Osteocyte (in vitro differentiated cells): ENCODE measurements around the gene ACTL10. TPM values are rescaled to one million over a fixed set of nuclear protein-coding genes. Genes with fewer than 3 reads are reported as not detected.

Experiments used
- DNase-seq: peaks from one replicate; pipeline ENCODE4 v3.0.0; 2021; ENCODE audit warnings: mixed read lengths; ENCODE audit not compliant: unreplicated experiment; ENCODE audit errors: extremely low spot score
- H3K27ac Mint-ChIP-seq: one replicate; pipeline ENCODE4 v1.8.0; 2021; ENCODE audit warnings: mild to moderate bottlenecking, mixed read lengths; ENCODE audit not compliant: unreplicated experiment
- H3K27me3 Mint-ChIP-seq: one replicate; pipeline ENCODE4 v1.8.0; 2021; ENCODE audit warnings: mixed read lengths; ENCODE audit not compliant: unreplicated experiment
- H3K36me3 Mint-ChIP-seq: one replicate; pipeline ENCODE4 v1.8.0; 2021; ENCODE audit warnings: mixed read lengths; ENCODE audit not compliant: unreplicated experiment
- H3K4me1 Mint-ChIP-seq: one replicate; pipeline ENCODE4 v1.8.0; 2021; ENCODE audit warnings: mixed read lengths; ENCODE audit not compliant: unreplicated experiment
- H3K4me3 Mint-ChIP-seq: one replicate; pipeline ENCODE4 v1.8.0; 2021; ENCODE audit warnings: mild to moderate bottlenecking, moderate library complexity, mixed read lengths; ENCODE audit not compliant: unreplicated experiment
- H3K9me3 Mint-ChIP-seq: one replicate; pipeline ENCODE4 v1.8.0; 2021; ENCODE audit warnings: mixed read lengths; ENCODE audit not compliant: unreplicated experiment
- CTCF ChIP-seq: fragments of 200-600 bp; sonication (generic); IDR thresholded peaks from 2 replicates; pipeline ENCODE4 v1.5.0; 2021; ENCODE audit warnings: antibody characterized with exemption, mild to moderate bottlenecking, moderate library complexity
- total RNA-seq: library from RNA; stranded (reverse); gene quantifications from 2 replicates; pipeline ENCODE4 v1.2.1, GENCODE V29; 2021

Gene ACTL10
- total RNA-seq, 1 donor from 2014 or later = 0.54 TPM

GRCh38 chr20:33649201-33649681 lies 17.5 kb upstream of the ACTL10 start:
- Mint-ChIP-seq H3K36me3 (peaks cover 21% of the 10 kb centered on the region), H3K4me1 (peaks cover 24% of the 10 kb centered on the region), H3K9me3 (no peaks in the 10 kb centered on the region), H3K27ac (no peak overlapping the region), H3K27me3 (no peaks in the 10 kb centered on the region), H3K4me3 (no peak overlapping the region)
- no peak for DNase-seq
- no peak for TF ChIP-seq CTCF

- no peak for DNase-seq
- Mint-ChIP-seq H3K27me3 (no peaks in the 10 kb centered on the region), H3K4me1 (peaks cover 24% of the 10 kb centered on the region), H3K36me3 (peaks cover 13% of the 10 kb centered on the region), H3K9me3 (no peaks in the 10 kb centered on the region), H3K4me3 (no peak overlapping the region), H3K27ac (no peak overlapping the region)
- TF ChIP-seq CTCF = no peak
These were observed 16.5 kb upstream of the ACTL10 start for GRCh38 chr20:33650111-33650752.

- no peak for DNase-seq
- Mint-ChIP-seq H3K9me3 (no peaks in the 10 kb centered on the region), H3K27ac (no peak overlapping the region), H3K27me3 (no peaks in the 10 kb centered on the region), H3K4me1 (peaks cover 24% of the 10 kb centered on the region), H3K4me3 (no peak overlapping the region), H3K36me3 (peaks cover 8% of the 10 kb centered on the region)
- no peak for TF ChIP-seq CTCF
These were observed 15.8 kb upstream of the ACTL10 start for GRCh38 chr20:33650753-33651561.

GRCh38 chr20:33651562-33652048 lies 15.1 kb upstream of the ACTL10 start:
- Mint-ChIP-seq H3K27me3 (no peaks in the 10 kb centered on the region), H3K27ac (no peak overlapping the region), H3K4me3 (no peak overlapping the region), H3K9me3 (no peaks in the 10 kb centered on the region), H3K36me3 (peaks cover 6% of the 10 kb centered on the region), H3K4me1 (peaks cover 24% of the 10 kb centered on the region)
- no peak for DNase-seq
- TF ChIP-seq CTCF = no peak
